ENCODE data around the gene AFF3.
"Not testable (repeated sequence)": the region's sequence is repeated elsewhere in the genome, so short reads cannot be mapped to it uniquely, and the experiment has no call there.

AFF3 gene

DNA sequence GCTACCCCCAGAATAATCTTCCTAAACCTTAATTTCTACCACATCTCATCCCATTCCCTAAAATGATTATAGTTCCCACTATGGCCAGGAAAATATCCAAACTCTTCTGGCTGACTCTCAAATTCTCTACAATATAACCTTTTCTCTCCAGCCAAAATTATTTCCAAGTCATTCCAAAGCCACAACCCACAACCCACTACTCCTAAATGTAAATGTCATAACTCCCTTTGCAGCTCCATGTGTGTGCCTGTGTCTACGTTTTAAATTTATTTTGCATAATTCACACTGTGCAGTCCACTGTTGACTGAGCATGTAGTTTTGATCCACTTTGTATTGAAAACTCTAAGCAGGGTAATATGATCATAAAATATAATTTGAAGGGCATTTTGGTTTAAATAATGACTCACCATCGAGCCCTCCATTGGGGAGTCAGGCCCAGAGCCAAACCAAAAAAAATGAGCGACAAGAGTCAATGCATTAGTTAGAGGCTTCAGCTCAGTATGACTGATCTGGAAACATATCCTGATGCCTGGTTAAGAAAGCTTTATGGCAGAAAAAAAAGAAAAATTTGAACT, 171.0 kb downstream of the AFF3 start:
- no peak for DNase-seq (ENCODE audit: low spot score)

DNA sequence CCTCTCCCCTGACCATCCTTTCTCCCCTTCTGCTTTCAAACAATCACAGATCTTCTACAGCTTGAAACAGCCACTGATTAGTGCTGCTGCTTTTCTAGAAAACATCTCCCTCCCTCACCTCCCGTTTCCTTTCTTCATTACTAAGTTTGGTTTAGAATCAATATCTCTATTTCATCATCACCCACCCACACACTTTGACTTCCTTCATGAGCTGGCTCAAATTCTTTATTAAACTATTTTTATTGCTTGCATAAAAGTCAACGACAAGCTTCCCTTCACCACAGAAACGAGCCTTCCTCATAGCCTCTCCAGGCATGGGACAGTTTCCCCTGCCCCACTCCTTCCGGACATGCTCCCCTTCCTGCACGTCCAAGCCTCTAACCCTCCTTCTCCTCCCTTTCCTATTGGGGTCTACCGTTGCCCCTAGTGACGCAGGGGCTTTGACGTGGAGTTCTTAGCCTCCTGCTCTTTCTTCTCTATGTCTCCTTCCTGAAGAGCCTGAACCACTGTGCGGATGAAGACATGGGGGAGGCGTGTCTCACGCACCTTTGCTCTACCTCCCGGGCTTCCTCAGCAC, 172.0 kb downstream of the AFF3 start:
- no peak for DNase-seq (ENCODE audit: low spot score)

DNA sequence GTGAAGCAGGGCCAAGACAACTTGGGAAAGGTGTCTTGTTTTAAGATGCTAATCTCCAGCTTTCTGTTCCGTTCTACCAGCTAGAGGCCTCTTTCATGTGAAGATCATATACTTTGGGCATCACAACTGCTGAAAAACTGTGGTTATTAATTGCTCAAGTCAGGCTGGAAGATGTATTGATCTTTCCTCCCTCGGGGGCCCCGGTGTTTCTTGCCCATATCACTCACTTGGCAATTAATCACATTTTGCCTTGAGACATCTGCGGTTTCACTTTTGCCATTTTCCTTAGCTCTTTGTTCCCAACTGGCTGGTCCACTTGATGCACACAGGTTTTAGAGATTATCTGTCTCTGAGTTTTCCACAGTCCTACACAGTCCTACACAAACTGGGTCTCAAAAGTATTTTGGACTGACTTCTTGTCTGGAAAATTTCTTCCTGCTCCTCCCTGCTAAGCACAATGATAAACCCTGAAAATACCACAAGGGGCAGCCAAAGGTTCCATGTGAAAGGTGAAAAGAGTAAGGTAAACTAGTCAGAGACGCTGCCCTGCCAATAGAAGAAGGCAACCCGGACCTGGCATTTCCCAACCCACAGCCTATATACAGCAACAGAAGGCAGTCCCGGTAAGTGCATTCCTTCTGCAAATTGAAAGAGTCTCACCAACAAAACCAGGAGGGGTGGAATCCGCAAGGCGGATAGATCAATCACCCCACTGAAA, 181.0 kb downstream of the AFF3 start:
- DNase-seq (ENCODE audit: low spot score): no peak

DNA sequence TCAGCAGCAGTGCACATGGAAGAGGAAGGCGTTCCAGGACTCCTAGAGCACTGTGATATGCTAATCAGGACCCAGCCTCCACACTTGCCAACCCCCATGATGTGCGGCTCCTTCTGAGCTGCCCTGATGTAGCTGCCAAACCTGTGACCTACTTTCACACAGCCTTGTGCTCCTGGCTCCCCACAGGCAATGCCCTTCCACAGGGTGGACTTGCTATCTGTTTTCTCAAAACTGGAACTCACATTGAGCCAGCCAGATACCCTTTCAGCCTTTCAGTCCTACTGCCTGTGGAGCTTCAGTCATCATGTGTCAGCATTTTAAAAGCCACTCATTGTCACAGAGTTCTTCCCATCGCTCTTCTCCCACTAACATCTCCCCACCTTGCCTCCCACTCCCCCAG, 181.6 kb downstream of the AFF3 start:
- DNase-seq (ENCODE audit: low spot score): no peak

DNA sequence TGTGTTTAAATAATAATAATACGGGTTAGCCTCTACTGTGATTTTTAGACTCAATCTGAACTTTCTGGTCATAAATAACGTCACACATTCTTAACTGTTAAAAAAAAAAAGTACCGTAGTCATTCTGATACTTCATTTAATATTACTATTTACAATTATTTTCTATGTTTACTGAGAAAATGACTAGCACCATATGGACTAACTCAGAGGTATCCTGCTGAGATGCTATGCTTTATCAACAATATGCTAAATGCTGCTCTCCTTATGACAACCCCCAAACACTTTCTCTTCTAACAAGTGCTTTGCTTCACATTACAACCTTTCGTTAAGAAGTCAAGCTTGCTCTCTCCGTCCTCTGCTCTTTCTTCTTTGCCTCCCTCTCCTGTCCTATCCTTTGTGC, 182.1 kb downstream of the AFF3 start:
- no peak for DNase-seq (ENCODE audit: low spot score)

DNA sequence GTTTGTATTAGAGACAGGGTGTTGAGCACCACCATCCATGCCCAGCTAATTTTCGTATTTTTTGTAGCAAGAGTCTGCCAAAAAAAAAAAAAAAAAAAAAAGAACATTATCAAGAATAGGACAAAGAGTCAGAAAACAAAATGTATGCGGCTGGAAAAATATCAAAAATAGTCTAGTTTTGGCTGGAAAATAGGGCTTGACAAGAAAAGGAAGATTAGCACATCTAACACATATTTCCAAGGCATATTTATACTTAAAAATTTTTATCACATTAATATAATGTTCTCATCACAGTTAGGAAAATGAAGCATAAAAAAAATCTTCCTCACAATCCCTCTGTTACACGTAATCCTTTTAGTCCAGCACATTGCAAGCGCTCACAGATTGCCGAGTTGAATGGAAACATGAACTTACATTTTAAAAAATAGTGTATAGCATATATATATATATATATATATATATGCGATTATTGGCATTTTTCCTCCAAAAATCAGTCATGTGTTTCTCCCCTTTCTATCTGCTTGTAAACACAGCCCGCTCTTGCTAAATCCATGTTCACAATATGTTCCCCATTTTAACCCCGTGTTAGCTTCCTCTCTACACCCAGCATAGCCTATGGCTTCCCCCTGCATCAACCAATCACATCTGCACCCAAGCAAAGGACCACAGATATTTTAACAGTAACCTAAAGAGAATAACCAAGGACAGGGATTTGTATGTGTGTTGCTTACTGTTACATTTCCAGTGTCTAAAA, 183.0 kb downstream of the AFF3 start:
- no peak for DNase-seq (ENCODE audit: low spot score)

DNA sequence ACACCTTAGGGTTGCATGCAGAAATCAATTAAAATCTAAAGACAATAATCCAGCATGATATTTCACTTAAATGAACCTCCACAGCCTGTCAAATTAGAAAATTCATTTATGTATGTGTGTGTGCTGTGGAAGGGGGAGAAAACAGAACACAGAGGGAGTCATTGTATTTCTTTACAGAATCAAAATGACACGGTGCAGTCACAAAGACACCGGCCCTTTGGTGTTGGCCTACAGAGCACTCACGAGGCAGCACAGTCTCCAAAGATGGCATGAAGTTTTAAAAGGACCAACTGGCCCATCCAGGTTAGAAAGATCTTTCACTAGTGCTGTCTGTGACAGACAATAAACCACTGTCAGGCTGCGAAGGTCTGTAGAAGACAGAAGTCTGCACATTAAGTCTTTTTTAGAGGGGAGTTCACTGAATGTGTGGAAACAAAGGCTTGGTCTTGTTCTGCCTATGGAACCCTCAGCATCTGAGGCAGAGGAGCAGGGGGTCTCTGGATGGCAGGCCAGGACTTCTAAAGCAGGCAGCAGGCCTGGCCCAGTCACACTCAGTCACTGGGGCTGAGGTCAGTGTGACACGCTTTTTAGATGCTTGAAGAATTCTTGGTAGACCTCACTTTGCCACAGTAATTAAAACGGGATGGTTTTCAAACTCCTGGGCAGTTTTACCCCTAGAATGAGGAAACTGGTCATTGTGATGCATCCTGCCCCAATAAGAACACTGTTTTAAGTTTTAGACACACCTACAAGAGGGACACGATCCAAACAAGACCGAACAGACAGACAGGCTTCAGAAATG, 184.9 kb downstream of the AFF3 start:
- DNase-seq (ENCODE audit: low spot score): no peak

DNA sequence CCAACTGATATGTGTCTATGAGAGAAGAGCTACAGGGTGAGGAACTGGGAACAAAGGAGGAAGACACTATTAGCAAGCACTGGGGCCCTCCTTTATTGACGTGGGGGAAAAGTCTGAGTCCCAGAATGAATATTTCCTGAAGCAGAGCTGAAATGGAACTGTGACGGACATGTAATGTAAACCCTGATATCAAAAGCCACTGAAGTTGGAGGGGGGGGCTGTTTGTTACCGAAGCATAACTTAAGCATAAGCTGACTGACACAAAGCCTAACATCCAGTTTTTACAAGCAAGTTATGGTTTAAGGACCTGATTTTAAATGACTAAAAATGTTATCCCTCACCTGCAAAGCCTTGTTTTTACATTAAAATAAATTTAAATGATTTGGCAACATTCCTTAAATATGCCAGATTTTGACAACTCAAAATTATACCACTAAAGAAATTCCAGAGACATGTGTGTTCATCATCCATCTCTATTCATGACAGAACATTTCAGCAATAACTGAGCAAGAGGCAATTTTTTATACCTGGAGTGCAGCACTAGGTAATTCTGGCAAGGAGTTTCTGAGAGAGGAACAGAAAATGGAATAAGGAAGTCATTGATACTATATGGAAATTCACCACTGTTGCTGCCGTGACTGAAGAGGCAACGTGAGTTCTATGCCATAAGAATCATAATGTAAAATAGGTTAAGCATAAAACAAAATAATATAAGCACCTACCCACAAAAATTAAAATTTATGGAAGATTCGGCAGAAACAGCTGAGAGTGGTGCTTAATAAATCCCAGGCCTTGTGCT, 186.0 kb downstream of the AFF3 start:
- DNase-seq (ENCODE audit: low spot score): no peak

DNA sequence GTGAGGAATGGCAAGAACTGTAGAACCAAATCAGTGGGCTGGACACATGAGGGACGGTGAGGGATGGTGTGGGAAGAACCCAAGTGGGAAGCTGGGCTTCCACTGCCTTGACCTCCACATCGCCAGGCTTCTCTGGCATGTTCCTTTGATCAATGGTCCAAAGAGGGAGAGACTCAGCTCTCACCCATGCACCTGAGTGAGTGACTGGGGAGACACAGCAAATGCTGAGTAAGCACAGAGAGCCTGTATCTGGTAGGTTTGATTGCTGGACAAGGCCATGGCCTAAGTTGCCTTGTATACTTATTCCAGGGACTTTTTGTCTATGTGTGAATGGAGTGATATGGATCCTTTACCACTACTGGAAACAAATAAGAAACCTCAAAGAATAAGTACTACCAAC, 188.6 kb downstream of the AFF3 start:
- DNase-seq (ENCODE audit: low spot score): no peak

DNA sequence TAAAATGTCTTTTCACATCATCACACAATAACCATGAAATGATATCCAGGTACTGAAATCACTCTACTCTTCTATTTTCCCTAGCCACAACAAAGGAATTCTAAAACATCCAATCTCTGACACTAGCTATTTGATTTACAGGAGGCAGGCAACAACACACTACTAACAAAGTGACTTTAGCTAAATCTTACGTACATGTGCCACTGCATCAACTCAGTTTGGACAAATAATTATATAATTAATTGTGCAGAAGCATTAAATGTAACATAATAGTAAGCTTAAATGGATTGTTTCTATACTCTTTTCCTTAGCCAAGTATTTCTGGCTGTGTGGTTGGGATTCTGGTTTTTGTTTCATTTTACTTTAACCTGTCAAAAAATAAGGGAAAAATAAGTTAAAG, 192.4 kb downstream of the AFF3 start:
- DNase-seq (ENCODE audit: low spot score): no peak

DNA sequence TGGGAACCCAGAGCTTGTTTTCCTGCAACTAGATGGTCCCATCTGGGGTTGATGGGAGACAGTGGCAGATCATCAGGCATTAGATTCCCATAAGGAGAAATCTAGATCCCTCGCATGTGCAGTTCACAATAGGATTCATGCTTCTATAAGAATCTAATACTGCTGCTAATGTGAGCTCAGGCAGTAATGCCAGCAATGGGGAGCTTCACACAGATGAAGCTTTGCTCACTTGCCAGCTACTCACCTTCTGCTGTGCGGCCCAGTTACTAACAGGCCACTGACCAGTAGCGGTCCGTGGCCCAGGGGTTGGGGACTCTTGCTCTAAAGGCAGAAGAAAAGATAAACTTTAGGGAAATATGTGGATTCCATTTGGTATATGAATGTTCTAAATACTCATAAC, 192.9 kb downstream of the AFF3 start:
- no peak for DNase-seq (ENCODE audit: low spot score)

DNA sequence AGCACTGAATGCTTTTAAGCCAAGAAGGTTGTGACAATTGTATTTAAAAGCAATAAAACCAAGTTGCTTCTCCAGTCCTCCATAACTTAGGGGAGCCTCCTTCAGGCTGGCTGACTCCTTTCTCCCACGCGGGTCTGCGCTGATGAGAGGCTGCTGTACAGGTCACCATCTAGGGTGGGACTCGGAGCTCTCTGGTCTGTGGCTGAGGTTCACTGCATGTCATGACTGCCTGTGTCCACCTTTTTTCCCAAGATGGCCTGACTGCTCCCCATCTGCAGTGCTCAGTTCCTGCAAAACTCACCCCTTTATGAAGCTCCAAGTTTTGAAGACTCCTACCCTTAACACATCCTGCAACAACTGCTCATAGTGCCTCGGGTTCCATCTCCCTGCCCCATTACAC, 194.4 kb downstream of the AFF3 start:
- no peak for DNase-seq (ENCODE audit: low spot score)

DNA sequence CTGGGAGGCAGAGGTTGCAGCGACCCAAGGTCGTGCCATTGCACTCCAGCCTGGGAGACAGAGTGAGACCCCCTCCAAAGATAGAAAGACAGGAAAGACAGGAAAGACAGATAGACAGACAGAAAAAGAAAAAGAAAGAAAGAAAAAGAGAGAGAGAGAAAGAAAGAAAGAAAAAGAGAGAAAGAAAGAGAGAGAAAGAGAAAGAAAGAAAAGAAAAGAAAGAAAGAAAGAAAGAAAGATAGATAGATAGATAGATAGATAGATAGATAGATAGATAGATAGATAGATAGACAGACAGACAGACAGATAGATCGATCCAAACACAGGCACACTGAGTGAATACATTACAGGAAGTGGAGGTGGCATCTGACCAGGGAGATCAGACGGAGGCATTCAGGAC, 195.0 kb downstream of the AFF3 start:
- DNase-seq (ENCODE audit: low spot score): not testable (repeated sequence)

DNA sequence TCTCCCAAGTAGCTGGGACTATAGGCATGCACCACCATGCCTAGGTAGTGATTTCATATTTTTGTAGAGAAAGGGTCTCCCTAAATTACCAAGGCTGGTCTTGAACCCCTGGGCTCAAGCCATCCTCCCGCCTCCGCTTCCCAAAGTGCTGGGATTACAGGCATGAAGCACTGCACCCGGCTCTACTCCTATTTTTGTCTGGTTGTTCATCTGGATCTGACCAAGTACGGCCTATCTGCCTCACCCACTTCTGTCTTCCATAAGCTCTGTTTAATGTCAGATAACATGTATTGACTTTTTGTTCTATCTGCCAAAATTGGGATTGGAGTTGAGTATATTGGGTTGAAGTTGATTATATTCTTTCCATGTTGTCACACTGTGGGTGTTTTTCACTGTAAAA, 198.4 kb downstream of the AFF3 start:
- no peak for DNase-seq (ENCODE audit: low spot score)

DNA sequence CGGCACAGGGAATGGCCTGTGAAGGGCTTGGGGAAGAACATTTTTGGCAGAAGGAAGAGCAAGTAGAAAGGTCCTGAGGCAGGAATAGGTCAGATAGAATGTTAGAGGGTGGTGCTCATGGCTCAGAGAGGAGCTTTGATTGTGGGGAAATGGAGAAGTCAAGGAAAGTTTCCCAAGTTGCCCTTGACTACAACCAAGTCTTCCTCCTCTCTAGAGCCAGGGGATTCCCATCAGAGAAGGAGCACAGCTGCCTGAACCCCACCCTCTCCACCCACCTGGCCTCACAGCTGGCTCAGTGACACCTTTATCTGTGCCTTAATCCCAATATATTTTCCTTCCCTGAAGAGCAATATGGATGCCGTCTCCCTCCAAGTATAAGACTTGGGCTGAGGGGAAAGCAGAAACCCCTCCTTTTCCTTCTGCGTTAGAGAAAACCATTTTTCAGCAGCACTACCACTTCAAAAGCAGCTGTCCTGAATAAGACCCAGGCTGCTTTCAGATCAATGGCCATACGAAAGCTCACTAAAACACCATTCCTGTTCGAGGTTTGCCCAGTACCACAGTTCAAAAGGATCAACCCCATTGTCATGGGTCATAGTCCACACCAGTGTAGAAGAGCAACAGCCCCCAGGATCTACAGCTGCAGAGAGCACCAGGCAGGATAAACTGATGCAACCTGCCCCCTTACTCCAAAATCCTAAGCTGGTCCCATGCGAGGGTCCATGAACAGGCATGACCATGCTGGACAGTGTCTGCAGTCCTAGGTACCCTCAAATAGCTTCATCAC, 199.6 kb downstream of the AFF3 start:
- no peak for DNase-seq (ENCODE audit: low spot score)

DNA sequence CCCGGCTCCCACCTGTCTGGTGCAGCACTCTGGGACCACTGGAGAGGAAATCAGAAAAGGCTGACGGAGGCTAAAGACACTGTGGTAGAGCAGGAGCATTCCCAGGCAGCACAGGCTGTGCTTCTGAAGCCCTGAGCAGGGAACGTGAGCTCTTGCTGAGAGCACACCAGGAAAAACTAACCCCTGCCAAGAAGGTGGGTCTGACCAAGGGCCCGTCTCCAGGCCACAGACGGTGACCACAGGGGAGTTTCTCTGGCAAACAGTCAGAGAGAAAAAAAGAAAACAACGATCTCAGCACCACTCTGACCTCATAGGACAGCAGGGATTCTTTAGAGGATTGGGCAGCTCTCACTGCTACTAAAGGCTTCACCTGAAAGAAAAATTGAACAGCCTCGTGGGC, 201.4 kb downstream of the AFF3 start:
- DNase-seq (ENCODE audit: low spot score): no peak

DNA sequence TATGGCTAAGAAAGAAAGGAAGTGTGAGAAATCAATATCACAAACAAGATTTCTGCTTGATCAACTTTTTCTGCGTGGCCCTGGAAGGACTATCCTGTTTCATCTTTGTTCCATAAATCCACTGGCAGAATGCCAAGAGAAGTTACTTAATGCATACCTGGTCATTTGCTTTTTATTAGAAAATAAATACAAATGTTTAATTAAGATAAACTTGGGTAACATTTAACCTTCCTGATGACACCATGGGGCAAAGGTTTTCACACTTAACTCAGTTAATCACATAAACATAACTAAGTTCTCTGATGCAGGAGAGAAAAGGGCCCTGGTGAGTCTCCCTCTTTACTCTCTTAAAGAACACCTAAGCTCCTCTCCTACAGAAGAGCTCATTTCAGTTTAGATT, 203.3 kb downstream of the AFF3 start:
- DNase-seq (ENCODE audit: low spot score): no peak

DNA sequence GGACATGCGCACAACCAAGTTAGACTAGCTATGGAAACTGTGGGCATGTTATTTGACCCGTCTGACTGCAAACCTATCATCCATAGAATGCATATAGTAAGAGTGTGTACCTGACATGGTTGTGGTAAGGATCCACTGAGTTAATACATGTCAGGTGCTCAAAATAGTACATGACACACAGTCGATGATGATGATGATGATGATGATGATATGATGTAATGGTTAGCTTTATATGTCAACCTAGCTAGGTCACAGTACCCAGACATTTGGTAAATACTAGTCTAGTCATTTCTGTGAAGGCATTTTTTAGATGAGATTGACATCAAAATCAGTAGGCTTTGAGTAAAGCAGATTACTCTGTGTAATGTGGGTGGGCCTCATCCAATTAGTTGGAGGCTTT, 204.1 kb downstream of the AFF3 start:
- no peak for DNase-seq (ENCODE audit: low spot score)

DNA sequence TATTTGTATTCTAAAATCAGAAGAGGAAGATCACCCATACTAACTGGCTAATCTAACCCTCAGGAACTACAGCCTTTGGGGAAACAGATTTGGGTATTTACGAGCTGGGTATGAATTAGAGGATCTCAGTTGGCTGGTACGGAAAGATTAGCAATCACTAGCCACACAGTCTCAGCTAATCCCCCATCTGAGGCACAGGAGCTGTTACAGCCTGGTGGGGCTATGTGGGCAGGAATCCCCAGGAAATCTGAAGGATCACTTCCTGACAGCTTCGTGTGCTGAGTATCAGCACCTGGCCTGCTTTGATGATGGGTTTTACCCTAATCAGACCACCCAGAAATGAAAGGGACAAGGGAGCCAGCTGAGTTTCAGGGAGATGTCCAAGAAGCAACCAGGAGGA, 206.3 kb downstream of the AFF3 start:
- DNase-seq (ENCODE audit: low spot score): no peak

DNA sequence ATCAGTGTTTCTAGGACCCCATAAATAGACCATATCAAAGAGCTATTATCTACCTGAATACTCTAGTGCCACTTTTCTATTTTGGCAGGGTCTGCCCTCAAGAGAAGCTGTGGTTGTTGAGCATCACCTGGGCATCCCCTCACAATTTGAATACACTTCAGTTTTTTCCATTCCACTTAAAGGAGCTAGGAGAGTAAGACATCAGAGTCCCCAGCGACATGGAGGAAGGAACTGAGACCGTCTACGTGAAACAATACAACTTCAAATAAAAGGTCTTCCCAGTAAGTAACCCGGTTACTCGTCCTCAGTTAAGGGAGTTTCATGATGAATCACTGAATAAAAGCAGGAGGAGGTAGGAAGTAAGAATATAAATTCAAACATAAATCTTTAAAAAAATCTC, 206.7 kb downstream of the AFF3 start:
- DNase-seq (ENCODE audit: low spot score): no peak

All from SK-N-DZ (cell line).